Measurements from ENCODE around the gene EZH1.

DNA sequence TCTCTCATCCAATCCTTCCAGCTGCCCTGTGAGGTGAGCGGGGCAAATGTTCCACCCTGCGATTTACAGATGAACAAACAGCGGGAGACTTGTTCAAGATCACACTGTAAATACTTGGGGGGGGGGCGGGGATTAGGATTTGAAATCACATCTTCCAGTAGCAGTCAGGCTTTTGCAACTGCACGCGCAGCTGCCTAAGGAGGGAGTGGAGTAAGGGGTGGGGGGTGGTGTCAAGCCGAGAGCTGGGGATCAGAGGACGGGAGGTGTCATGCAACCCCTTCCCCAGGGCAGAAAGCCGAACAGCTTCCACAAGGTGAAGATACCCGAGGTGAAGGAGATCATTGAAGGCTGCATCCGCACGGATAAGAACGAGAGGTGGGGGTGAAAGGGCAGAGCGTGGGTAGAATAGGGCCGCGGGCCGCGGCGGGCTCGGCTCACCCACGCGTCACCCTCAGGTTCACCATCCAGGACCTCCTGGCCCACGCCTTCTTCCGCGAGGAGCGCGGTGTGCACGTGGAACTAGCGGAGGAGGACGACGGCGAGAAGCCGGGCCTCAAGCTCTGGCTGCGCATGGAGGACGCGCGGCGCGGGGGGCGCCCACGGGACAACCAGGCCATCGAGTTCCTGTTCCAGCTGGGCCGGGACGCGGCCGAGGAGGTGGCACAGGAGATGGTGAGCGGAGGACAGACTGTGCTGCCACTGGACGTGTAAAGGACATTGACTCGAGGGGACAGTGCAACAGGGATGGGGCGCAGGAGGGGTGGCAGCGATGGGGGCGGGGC lies 40.2 kb upstream of the EZH1 start:
- TF ChIP-seq POLR2AphosphoS5 (IDR thresholded peaks at IDR 0.05) (no peak), CTCF (IDR thresholded peaks at IDR 0.05) (no peak)

Data from sigmoid colon (tissue), 4 donors.